HepG2 (cell line): ENCODE data around the gene LILRB5. TPM values are rescaled to one million over a fixed set of nuclear protein-coding genes. Genes with fewer than 3 reads are reported as not detected.

Experiments
- ARNTL ChIP-seq: sonication (generic); formaldehyde crosslinking; IDR thresholded peaks from 2 replicates; pipeline ENCODE4 v1.4.0; 2020; ENCODE audit warnings: mild to moderate bottlenecking, missing genetic modification reagents
- CHD2 ChIP-seq: IDR thresholded peaks from 2 replicates; pipeline ENCODE4 v1.6.1; 2011; ENCODE audit warnings: low read depth, low read length, improper control_type of control experiment
- FOXP1 ChIP-seq, 2 experiments: fragments of 450-650 bp in 1 of 2; IDR thresholded peaks; 2 replicates each; pipeline ENCODE4 v1.6.1; 2017 to 2018; ENCODE audit warnings: antibody characterized with exemption in 1 of 2
- HNF4G ChIP-seq, 2 experiments: sonication (generic) in 1 of 2; formaldehyde crosslinking in 1 of 2; IDR thresholded peaks; 2 replicates each; pipeline versions ENCODE4 v1.4.0 to v1.6.1; 2011 to 2020; ENCODE audit warnings: borderline replicate concordance in 2 of 2, low read depth in 2 of 2, mild to moderate bottlenecking in 2 of 2, low read length in 1 of 2, missing genetic modification reagents in 1 of 2, moderate library complexity in 1 of 2
- HOXA7 ChIP-seq: sonication (generic); formaldehyde crosslinking; IDR thresholded peaks from 2 replicates; pipeline ENCODE4 v1.8.1; 2022; ENCODE audit warnings: mild to moderate bottlenecking, missing genetic modification reagents, moderate library complexity
- MYC ChIP-seq: sonication (generic); formaldehyde crosslinking; IDR thresholded peaks from 2 replicates; pipeline ENCODE4 v1.9.0; 2021; ENCODE audit warnings: missing genetic modification reagents, borderline replicate concordance
- NFKBIZ ChIP-seq: IDR thresholded peaks from 2 replicates; pipeline ENCODE4 v1.6.1; 2018; ENCODE audit warnings: missing genetic modification reagents, missing compliant biosample characterization
- PAWR ChIP-seq: sonication (generic); formaldehyde crosslinking; IDR thresholded peaks from 2 replicates; pipeline ENCODE4 v1.4.0; 2020; ENCODE audit warnings: missing genetic modification reagents, mild to moderate bottlenecking, borderline replicate concordance
- SUZ12 ChIP-seq: fragments of 150-350 bp; IDR thresholded peaks from 2 replicates; pipeline ENCODE4 v1.6.1; 2014; ENCODE audit warnings: low read depth, low read length
- TAF1 ChIP-seq: sonication (generic); formaldehyde crosslinking; IDR thresholded peaks from 2 replicates; pipeline ENCODE4 v1.4.0; 2020; ENCODE audit warnings: missing genetic modification reagents
- YEATS4 ChIP-seq: sonication (generic); formaldehyde crosslinking; IDR thresholded peaks from 2 replicates; pipeline ENCODE4 v1.4.0; 2020; ENCODE audit warnings: missing genetic modification reagents, borderline replicate concordance
- YY1 ChIP-seq: IDR thresholded peaks from 2 replicates; pipeline ENCODE4 v1.6.1; 2011; ENCODE audit warnings: low read length, low read depth, moderate library complexity, mild to moderate bottlenecking; ENCODE audit not compliant: insufficient read depth, insufficient replicate concordance
- ZMYM2 ChIP-seq: sonication (generic); formaldehyde crosslinking; IDR thresholded peaks from 2 replicates; pipeline ENCODE4 v1.8.0; 2022; ENCODE audit warnings: mild to moderate bottlenecking, missing genetic modification reagents
- ZNF230 ChIP-seq: sonication (generic); formaldehyde crosslinking; IDR thresholded peaks from 2 replicates; pipeline ENCODE4 v1.4.0; 2020; ENCODE audit warnings: mild to moderate bottlenecking, missing genetic modification reagents
- ZNF326 ChIP-seq: sonication (generic); formaldehyde crosslinking; IDR thresholded peaks from 2 replicates; pipeline ENCODE4 v1.4.0; 2020; ENCODE audit warnings: missing genetic modification reagents, borderline replicate concordance
- ZNF556 ChIP-seq: sonication (generic); formaldehyde crosslinking; IDR thresholded peaks from 2 replicates; pipeline ENCODE4 v1.4.0; 2020; ENCODE audit warnings: mild to moderate bottlenecking, missing genetic modification reagents, borderline replicate concordance
- ZNF616 ChIP-seq: sonication (generic); formaldehyde crosslinking; IDR thresholded peaks from 2 replicates; pipeline ENCODE4 v1.5.0; 2020; ENCODE audit warnings: low read depth, mild to moderate bottlenecking, missing genetic modification reagents
- ZNF678 ChIP-seq: sonication (generic); formaldehyde crosslinking; IDR thresholded peaks from 2 replicates; pipeline ENCODE4 v1.4.0; 2020; ENCODE audit warnings: mild to moderate bottlenecking, missing genetic modification reagents
- ZNF775 ChIP-seq: sonication (generic); formaldehyde crosslinking; IDR thresholded peaks from 2 replicates; pipeline ENCODE4 v1.4.0; 2020; ENCODE audit warnings: missing genetic modification reagents, mild to moderate bottlenecking, moderate library complexity, borderline replicate concordance
- ZSCAN20 ChIP-seq: sonication (generic); formaldehyde crosslinking; IDR thresholded peaks from 2 replicates; pipeline ENCODE4 v1.4.0; 2020; ENCODE audit warnings: missing genetic modification reagents, mild to moderate bottlenecking, borderline replicate concordance
- polyA plus RNA-seq, 8 experiments: library from polyadenylated mRNA; depleted of rRNA in 3 of 8; stranded (reverse) in 7 of 8; unstranded in 1 of 8; fragments of >200 nt; fragmentation: Illumina TruSeq in 4 of 8; extraction: Trizol in 4 of 8; gene quantifications; 2 replicates each; pipeline versions ENCODE4 v1.2.1 to v1.2.3, GENCODE V29; 2011 to 2016; ENCODE audit warnings: low read depth in 4 of 8, missing spikeins in 1 of 8, mixed read lengths in 1 of 8; ENCODE audit not compliant: insufficient read depth in 1 of 8
- total RNA-seq, 5 experiments: library from RNA; depleted of rRNA; stranded (reverse); fragments of >200 nt; fragmentation: Illumina TruSeq; extraction: Trizol; gene quantifications; 2 replicates each; pipeline ENCODE4 v1.2.3, GENCODE V29; 2016; ENCODE audit warnings: low read depth in 1 of 5
- TF ChIP-seq, protein P1 (sequence below): sonication (generic); formaldehyde crosslinking; IDR thresholded peaks from 2 replicates; pipeline ENCODE4 v1.8.0; 2022; ENCODE audit warnings: missing genetic modification reagents, mild to moderate bottlenecking, inconsistent platforms, borderline replicate concordance
- TF ChIP-seq, protein P2 (sequence below): sonication (generic); formaldehyde crosslinking; IDR thresholded peaks from 2 replicates; pipeline ENCODE4 v1.4.0; 2020; ENCODE audit warnings: missing genetic modification reagents
- TF ChIP-seq, protein P3 (sequence below): sonication (generic); formaldehyde crosslinking; IDR thresholded peaks from 2 replicates; pipeline ENCODE4 v1.8.0; 2022; ENCODE audit warnings: mild to moderate bottlenecking, missing genetic modification reagents; ENCODE audit not compliant: insufficient replicate concordance

LILRB5 gene
- total and polyA plus RNA-seq, 2 of the 13 experiments (the other 11 are each of a cell fraction or from before 2014, with no cell fraction given): not detected

DNA sequence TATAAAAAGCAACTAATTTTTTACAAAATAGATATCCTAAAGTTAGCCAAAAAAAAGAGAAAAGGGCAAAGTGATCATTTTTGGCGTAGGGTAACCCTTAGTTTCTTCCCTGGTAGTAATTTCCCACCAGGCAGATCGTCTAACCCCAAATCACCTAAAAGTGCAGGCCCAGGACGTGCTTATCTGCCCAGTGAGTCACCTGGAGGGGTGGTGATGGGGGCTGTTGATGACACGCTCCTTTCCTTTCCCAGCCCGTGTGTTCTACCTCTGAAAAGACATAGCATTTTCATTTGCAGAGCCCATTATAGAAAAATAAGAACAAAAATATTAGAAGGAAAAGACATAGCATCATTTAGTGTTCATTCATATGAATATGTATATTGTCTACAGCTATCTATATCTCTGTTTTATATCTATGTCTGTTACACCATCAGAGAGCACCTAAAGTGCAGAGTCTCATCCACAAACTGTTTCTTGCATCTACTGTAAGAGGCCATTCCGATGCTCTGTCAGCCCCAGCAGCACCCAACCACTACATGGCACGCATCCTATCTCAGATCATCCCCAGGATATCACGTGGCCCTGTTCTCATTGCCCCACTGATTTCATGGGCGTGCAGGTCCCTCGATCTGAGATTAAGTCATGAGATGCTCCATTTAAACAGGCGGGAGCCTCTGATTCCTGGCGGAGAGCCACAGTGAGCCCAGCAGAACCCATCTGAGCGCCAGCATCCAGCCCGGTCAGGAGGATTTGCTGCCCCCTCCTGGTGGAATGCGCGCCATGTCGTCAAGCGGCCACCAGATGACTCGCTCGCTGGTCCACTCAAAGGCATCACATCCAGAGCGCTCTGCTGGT lies 25.8 kb downstream of the LILRB5 start (continued):
- TF ChIP-seq, protein P1, sequence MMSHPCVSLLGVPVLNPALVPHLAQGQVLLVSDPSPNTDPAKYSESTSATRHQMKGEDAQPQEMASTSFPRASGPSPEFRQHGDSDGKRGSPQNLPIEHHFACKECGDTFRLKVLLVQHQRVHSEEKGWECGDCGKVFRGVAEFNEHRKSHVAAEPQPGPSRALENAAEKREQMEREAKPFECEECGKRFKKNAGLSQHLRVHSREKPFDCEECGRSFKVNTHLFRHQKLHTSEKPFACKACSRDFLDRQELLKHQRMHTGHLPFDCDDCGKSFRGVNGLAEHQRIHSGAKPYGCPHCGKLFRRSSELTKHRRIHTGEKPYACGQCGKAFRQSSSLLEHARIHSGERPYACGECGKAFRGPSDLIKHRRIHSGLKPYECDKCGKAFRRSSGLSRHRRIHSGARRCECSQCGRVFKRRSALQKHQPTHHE (CRISPR knock-in tag): no peak
- no peak for TF ChIP-seq TAF1 (CRISPR knock-in tag)
- TF ChIP-seq NFKBIZ (CRISPR knock-in tag): no peak
- TF ChIP-seq ZNF775 (CRISPR knock-in tag): no peak
- no peak for TF ChIP-seq ZNF230 (CRISPR knock-in tag)
- TF ChIP-seq HNF4G (IDR thresholded peaks at IDR 0.05; ENCODE audit: borderline replicate concordance, low read depth, low read length): no peak
- TF ChIP-seq HNF4G (CRISPR knock-in tag; IDR thresholded peaks at IDR 0.05; ENCODE audit: borderline replicate concordance, low read depth): no peak
- no peak for TF ChIP-seq PAWR
- TF ChIP-seq ARNTL: no peak
- TF ChIP-seq HOXA7 (CRISPR knock-in tag): no peak; the same call in 1 of the 2 replicates
- no peak for TF ChIP-seq ZMYM2 (CRISPR knock-in tag)
- no peak for TF ChIP-seq ZNF326 (CRISPR knock-in tag)
- no peak for TF ChIP-seq ZNF556 (CRISPR knock-in tag)
- TF ChIP-seq YEATS4 (CRISPR knock-in tag): no peak
- TF ChIP-seq ZSCAN20: no peak
- no peak for TF ChIP-seq ZNF678 (CRISPR knock-in tag)
- TF ChIP-seq YY1: peak; percentile 60
- no peak for TF ChIP-seq SUZ12
- TF ChIP-seq MYC (CRISPR knock-in tag): peak; percentile 31; the same call in 1 of the 2 replicates
- TF ChIP-seq CHD2: no peak
- TF ChIP-seq, protein P2, sequence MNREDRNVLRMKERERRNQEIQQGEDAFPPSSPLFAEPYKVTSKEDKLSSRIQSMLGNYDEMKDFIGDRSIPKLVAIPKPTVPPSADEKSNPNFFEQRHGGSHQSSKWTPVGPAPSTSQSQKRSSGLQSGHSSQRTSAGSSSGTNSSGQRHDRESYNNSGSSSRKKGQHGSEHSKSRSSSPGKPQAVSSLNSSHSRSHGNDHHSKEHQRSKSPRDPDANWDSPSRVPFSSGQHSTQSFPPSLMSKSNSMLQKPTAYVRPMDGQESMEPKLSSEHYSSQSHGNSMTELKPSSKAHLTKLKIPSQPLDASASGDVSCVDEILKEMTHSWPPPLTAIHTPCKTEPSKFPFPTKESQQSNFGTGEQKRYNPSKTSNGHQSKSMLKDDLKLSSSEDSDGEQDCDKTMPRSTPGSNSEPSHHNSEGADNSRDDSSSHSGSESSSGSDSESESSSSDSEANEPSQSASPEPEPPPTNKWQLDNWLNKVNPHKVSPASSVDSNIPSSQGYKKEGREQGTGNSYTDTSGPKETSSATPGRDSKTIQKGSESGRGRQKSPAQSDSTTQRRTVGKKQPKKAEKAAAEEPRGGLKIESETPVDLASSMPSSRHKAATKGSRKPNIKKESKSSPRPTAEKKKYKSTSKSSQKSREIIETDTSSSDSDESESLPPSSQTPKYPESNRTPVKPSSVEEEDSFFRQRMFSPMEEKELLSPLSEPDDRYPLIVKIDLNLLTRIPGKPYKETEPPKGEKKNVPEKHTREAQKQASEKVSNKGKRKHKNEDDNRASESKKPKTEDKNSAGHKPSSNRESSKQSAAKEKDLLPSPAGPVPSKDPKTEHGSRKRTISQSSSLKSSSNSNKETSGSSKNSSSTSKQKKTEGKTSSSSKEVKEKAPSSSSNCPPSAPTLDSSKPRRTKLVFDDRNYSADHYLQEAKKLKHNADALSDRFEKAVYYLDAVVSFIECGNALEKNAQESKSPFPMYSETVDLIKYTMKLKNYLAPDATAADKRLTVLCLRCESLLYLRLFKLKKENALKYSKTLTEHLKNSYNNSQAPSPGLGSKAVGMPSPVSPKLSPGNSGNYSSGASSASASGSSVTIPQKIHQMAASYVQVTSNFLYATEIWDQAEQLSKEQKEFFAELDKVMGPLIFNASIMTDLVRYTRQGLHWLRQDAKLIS (CRISPR knock-in tag): no peak
- no peak for TF ChIP-seq FOXP1 (IDR thresholded peaks at IDR 0.05)
- TF ChIP-seq FOXP1 (CRISPR knock-in tag; IDR thresholded peaks at IDR 0.05): no peak
- TF ChIP-seq ZNF616 (CRISPR knock-in tag): no peak
- TF ChIP-seq, protein P3, sequence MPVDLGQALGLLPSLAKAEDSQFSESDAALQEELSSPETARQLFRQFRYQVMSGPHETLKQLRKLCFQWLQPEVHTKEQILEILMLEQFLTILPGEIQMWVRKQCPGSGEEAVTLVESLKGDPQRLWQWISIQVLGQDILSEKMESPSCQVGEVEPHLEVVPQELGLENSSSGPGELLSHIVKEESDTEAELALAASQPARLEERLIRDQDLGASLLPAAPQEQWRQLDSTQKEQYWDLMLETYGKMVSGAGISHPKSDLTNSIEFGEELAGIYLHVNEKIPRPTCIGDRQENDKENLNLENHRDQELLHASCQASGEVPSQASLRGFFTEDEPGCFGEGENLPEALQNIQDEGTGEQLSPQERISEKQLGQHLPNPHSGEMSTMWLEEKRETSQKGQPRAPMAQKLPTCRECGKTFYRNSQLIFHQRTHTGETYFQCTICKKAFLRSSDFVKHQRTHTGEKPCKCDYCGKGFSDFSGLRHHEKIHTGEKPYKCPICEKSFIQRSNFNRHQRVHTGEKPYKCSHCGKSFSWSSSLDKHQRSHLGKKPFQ (CRISPR knock-in tag): no peak
